Endothelial cell of umbilical vein (primary cell): ENCODE results near the gene MRTFA.

Experiments
- EZH2 ChIP-seq: IDR thresholded peaks from 2 replicates; pipeline ENCODE4 v1.6.1; 2012; ENCODE audit warnings: borderline replicate concordance, low read depth, mild to moderate bottlenecking, moderate library complexity, low read length, inconsistent platforms; ENCODE audit not compliant: severe bottlenecking
- MAX ChIP-seq: IDR thresholded peaks from 2 replicates; pipeline ENCODE4 v1.6.1; 2011; ENCODE audit not compliant: insufficient read depth, insufficient read length
- TF ChIP-seq, protein P1 (sequence below), 2 donors: IDR thresholded peaks; 1 replicate in 1 of 2; 2 replicates in 1 of 2; pipeline ENCODE4 v1.5.1; 2011; ENCODE audit warnings: low read length in 2 of 2, mild to moderate bottlenecking in 2 of 2, moderate library complexity in 2 of 2, control low read depth in 1 of 2, inconsistent platforms in 1 of 2, low read depth in 1 of 2; ENCODE audit not compliant: insufficient read depth in 1 of 2; ENCODE audit errors: extremely low read depth in 1 of 2

DNA sequence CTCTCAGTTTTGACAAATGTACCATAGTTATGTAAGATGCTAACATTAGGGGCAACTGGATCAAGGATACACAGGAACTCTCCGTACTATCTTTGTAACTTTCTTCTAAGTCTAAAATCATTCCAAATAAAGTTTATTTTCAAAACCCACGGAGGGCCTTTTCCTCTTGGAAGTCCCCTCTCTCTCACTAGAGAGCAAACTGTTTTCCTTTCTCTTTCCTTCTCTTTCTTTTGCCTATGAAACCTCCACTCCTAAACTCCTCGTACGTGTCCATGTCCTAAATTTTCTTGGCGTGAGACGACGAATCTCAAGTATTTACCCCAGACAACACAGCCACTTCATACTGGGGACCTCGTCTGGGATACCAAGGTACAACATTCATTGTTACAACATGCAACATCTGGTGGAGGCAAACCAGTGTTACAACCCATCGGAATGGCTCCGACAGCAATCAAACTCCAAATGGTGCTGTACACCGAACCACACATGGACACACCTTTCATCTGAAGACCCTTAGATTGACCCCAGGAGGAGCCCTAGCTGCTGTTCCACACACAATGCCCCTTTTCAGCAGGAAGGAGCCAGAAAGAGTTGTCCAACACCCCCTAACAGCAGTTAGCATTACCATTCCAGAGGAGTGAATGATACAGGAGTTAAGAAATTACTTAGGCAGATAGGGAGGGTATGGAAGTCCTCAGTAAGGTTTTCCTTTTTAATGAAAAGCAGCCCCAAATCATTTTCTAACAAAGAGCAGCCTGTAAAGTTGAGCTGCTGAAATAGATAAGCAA lies 158.0 kb downstream of the MRTFA start:
- TF ChIP-seq, protein P1, sequence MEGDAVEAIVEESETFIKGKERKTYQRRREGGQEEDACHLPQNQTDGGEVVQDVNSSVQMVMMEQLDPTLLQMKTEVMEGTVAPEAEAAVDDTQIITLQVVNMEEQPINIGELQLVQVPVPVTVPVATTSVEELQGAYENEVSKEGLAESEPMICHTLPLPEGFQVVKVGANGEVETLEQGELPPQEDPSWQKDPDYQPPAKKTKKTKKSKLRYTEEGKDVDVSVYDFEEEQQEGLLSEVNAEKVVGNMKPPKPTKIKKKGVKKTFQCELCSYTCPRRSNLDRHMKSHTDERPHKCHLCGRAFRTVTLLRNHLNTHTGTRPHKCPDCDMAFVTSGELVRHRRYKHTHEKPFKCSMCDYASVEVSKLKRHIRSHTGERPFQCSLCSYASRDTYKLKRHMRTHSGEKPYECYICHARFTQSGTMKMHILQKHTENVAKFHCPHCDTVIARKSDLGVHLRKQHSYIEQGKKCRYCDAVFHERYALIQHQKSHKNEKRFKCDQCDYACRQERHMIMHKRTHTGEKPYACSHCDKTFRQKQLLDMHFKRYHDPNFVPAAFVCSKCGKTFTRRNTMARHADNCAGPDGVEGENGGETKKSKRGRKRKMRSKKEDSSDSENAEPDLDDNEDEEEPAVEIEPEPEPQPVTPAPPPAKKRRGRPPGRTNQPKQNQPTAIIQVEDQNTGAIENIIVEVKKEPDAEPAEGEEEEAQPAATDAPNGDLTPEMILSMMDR (IDR thresholded peaks at IDR 0.05; ENCODE audit: extremely low read depth in 1 of 2, insufficient read depth in 1 of 2, low read depth in 1 of 2, low read length in 2 of 2), result no peak
- TF ChIP-seq EZH2, result no peak
- no peak for TF ChIP-seq MAX
